Measurements from ENCODE around the gene TMEM80.

The TMEM80 gene

DNA sequence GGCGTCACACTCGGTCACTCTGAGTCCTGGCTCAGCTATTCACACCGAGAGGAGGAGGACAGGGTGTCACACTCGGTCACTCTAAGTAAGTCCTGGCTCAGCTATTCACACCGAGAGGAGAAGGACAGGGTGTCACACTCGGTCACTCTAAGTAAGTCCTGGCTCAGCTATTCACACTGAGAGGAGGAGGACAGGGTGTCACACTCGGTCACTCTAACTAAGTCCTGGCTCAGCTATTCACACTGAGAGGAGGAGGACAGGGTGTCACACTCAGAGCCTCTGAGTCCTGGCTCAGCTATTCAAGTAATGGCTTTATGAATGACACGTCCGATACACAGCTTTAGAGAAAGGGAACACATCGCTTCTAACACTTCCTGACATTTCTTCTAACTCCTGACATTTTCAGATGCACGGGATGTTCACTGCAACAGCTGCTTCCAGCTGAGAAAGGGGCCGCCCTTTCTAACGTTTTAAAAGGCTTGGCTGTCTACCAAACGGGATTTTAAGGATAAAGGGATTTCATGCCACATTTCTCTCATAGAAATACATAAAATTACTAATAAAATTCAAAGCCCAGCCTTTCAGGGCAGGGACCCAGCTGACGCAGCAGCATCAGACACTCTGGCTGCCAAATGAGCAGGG, 30.4 kb upstream of the TMEM80 start:
- TF ChIP-seq ZFX (IDR thresholded peaks at IDR 0.05; ENCODE audit: borderline replicate concordance): no peak
- TF ChIP-seq, protein P1, sequence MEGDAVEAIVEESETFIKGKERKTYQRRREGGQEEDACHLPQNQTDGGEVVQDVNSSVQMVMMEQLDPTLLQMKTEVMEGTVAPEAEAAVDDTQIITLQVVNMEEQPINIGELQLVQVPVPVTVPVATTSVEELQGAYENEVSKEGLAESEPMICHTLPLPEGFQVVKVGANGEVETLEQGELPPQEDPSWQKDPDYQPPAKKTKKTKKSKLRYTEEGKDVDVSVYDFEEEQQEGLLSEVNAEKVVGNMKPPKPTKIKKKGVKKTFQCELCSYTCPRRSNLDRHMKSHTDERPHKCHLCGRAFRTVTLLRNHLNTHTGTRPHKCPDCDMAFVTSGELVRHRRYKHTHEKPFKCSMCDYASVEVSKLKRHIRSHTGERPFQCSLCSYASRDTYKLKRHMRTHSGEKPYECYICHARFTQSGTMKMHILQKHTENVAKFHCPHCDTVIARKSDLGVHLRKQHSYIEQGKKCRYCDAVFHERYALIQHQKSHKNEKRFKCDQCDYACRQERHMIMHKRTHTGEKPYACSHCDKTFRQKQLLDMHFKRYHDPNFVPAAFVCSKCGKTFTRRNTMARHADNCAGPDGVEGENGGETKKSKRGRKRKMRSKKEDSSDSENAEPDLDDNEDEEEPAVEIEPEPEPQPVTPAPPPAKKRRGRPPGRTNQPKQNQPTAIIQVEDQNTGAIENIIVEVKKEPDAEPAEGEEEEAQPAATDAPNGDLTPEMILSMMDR (IDR thresholded peaks at IDR 0.05): no peak
- H3K27ac ChIP-seq: no peak overlapping the region

DNA sequence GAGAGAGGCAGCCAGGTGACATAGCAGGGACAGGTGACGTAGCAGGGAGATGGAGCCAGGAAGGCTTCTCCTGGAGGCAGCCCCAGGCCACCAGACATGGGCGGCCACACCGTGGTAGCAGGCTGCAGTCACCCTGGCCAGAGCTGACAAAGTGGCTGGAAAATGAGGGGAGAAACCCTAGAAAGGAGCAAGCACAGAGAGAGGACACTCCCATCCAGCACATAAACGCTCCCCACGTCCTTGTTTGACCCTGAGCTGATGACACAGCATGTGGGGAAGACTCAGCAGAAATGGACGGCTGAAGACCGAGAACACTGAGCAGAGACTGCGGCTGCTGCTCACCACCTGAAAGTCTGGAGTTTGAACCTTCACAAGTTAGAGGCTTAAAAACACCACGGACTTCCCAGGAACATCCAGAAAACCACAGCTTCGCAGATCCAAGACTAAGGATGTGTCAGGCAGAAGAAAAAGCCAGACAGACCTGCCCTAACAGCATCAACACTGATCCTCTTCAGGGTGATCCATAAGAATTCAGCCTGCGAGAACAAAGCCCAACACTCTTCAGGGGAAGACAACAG, 29.8 kb upstream of the TMEM80 start:
- H3K27ac ChIP-seq: no peak overlapping the region

DNA sequence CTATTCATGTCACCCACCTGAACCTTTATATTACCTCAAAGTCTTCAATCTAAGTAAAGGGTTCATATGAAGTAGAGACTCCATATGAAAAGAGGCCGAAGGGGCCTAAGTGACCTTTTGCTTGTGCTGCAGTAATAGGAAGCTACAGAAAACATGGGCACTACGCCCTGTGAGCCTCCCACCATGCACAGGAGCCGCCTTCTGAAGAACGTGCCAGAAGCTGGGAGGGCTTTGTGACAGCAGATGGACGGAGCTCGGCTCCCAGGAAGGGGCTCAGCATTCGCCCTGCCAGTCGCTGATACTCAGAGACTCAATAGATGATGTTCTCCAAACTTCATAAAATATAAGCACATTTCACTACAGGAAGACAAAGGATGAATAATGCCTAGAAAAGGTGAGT, 21.8 kb upstream of the TMEM80 start:
- TF ChIP-seq, protein P1 (IDR thresholded peaks at IDR 0.05): no peak
- no peak for TF ChIP-seq ZFX (IDR thresholded peaks at IDR 0.05; ENCODE audit: borderline replicate concordance)
- no peak overlapping the region for H3K27ac ChIP-seq

More for the DNA sequence above, 29.8 kb upstream of the TMEM80 start:
- no peak for TF ChIP-seq ZFX (IDR thresholded peaks at IDR 0.05; ENCODE audit: borderline replicate concordance)
- TF ChIP-seq, protein P1 (IDR thresholded peaks at IDR 0.05): no peak

DNA sequence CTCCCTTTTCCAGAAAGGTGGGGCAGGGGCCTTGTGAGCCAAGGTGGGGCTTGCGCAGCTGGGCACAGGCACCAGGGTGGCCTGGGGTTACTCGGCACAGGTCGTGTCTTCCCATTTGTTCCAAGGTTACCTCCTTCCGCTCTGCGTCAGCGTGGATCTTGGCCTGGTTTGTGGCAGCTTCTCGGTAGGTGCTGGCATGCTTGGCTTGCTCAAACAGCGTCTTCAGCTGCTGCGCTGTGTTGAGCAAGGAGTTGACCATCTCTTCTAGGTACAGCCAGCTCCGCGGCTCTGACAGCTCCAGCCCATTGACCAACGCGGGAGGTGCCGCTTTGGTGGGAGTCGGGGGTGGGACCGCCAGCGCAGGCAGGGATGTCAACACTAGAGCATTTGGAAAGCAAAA, 21.2 kb upstream of the TMEM80 start:
- TF ChIP-seq ZFX (IDR thresholded peaks at IDR 0.05; ENCODE audit: borderline replicate concordance): no peak
- TF ChIP-seq, protein P1 (IDR thresholded peaks at IDR 0.05): no peak
- H3K27ac ChIP-seq: no peak overlapping the region

DNA sequence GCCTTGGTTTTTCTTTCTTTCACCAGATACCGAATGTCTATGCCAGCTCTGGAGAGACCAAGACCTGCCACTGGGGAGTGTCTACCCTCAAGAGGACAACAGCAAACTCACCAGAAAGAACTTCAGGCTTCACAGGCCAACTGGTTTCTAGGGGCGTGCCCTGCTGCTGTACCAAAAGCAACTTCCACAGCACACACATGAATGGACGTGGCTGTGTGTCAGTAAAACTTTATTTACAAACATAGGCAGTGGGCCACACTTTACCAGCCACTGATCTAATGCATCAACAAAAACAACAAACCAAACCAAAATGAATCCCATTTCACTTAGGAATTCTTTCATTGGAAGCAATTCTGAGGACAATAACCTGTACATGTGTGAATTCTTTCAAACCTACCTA, 17.3 kb upstream of the TMEM80 start:
- TF ChIP-seq, protein P1 (IDR thresholded peaks at IDR 0.05): no peak
- no peak for TF ChIP-seq ZFX (IDR thresholded peaks at IDR 0.05; ENCODE audit: borderline replicate concordance)
- no peak overlapping the region for H3K27ac ChIP-seq

DNA sequence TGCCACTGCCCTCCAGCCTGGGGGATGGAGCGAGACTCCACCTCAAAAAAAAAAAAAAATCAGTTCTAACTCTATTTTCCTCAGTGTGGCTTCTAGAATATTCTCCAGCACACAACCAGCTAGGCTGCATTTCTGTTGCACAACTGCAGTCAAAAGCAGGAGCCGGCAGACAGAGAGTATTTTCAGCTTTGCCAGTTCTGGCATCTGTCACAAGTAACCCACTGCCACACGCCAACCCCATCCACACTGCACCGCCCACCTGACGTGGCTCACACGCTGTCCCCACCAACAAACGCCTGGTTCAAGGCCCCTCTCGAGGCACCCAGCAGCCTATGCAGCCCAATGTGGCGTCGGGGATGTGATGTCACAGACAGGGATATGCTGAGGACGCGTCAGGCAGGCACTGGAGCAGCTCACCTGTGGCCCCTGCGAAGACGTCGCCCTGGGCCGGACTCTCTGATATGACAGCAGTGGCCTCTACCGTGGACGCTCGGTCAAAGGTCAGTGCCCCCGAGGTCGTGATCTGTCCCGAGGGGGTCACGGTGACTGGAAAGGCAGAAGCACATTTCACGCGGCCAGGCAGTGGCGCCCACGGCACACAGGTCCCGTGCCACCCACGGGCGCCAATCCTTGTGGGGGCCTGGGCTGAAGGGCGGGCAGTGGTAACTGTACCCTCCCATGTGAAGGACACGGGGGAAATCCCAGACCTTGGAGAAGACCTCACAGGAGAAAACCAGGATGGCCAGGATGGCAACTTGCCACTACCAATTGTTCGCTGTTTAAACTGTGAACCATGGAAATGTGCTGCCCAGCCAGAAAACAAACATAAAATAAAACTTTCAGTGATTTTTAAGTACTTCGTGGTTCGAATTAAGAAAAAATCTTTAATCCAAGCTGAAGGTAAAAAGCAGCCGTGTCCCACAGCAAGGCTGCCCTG, 16.1 kb upstream of the TMEM80 start:
- TF ChIP-seq ZFX (IDR thresholded peaks at IDR 0.05; ENCODE audit: borderline replicate concordance): no peak
- TF ChIP-seq, protein P1 (IDR thresholded peaks at IDR 0.05): no peak
- no peak overlapping the region for H3K27ac ChIP-seq

All from 22Rv1 (cell line).